Measurements from ENCODE around the gene HIPK2. TPM values are rescaled to one million over a fixed set of nuclear protein-coding genes. Genes with fewer than 3 reads are reported as not detected.
A peak's percentile ranks its signal among the peaks of the same experiment; 100 is the strongest.

The HIPK2 gene
- total and polyA plus RNA-seq, 5 donors from 2014 or later = 0.44 to 17.5 (median 0.78) TPM

GRCh38 chr7:139654276-139655181, 123.3 kb downstream of the HIPK2 start:
- H3K36me3 Mint-ChIP-seq = peaks cover 4% of the 10 kb centered on the region
- Histone ChIP-seq H3K27ac (ENCODE audit: insufficient read depth, low read length, poor library complexity, severe bottlenecking) (no peak overlapping the region), H3K4me1 (ENCODE audit: control insufficient read depth, insufficient read depth, low read length, poor library complexity, severe bottlenecking) (no peaks in the 10 kb centered on the region), H3K36me3 (ENCODE audit: control insufficient read depth, insufficient read depth, low read length) (no peaks in the 10 kb centered on the region), H3K27me3 (ENCODE audit: control insufficient read depth, insufficient read depth, low read length) (no peaks in the 10 kb centered on the region), H3K9me3 (ENCODE audit: control insufficient read depth in 2 of 2, low read length in 2 of 2) (no peaks in the 10 kb centered on the region), H3K4me3 (ENCODE audit: low read depth, low read length) (no peak overlapping the region)
- ATAC-seq (ENCODE audit: low read depth in 2 of 2) (no peak), DNase-seq (no peak)
- H3K4me1 Mint-ChIP-seq = peaks cover 0 to 8% (median 2%) of the 10 kb centered on the region in 4 donors
- no peaks in the 10 kb centered on the region for H3K27me3 Mint-ChIP-seq
- peak overlapping the region in 1 of 3 donors; percentile 24 for H3K27ac Mint-ChIP-seq
- no peak overlapping the region for H3K4me3 Mint-ChIP-seq
- no peaks in the 10 kb centered on the region for H3K9me3 Mint-ChIP-seq

- no peak overlapping the region for H3K4me3 Mint-ChIP-seq
- H3K4me1 Mint-ChIP-seq = peaks cover 0 to 23% (median 14%) of the 10 kb centered on the region in 4 donors
- H3K36me3 ChIP-seq (ENCODE audit: control insufficient read depth, insufficient read depth, low read length) = no peaks in the 10 kb centered on the region
- H3K4me3 ChIP-seq (ENCODE audit: low read depth, low read length) = no peak overlapping the region
- DNase-seq (no peak), ATAC-seq (ENCODE audit: low read depth in 2 of 2) (no peak)
- H3K27ac ChIP-seq (ENCODE audit: insufficient read depth, low read length, poor library complexity, severe bottlenecking) = no peak overlapping the region
- H3K9me3 Mint-ChIP-seq = no peaks in the 10 kb centered on the region
- no peaks in the 10 kb centered on the region for H3K27me3 ChIP-seq (ENCODE audit: control insufficient read depth, insufficient read depth, low read length)
- H3K4me1 ChIP-seq (ENCODE audit: control insufficient read depth, insufficient read depth, low read length, poor library complexity, severe bottlenecking) = peaks cover 3% of the 10 kb centered on the region
- H3K9me3 ChIP-seq (ENCODE audit: control insufficient read depth in 2 of 2, low read length in 2 of 2) = no peaks in the 10 kb centered on the region
- H3K27me3 Mint-ChIP-seq = no peaks in the 10 kb centered on the region
- no peak overlapping the region for H3K27ac Mint-ChIP-seq
- H3K36me3 Mint-ChIP-seq = peaks cover 4% of the 10 kb centered on the region
Observed at GRCh38 chr7:139651914-139652313, 125.9 kb downstream of the HIPK2 start.

GRCh38 chr7:139651308-139651707, 126.5 kb downstream of the HIPK2 start:
- ATAC-seq (ENCODE audit: low read depth in 2 of 2) = no peak
- Histone ChIP-seq H3K4me1 (ENCODE audit: control insufficient read depth, insufficient read depth, low read length, poor library complexity, severe bottlenecking) (peaks cover 3% of the 10 kb centered on the region), H3K9me3 (ENCODE audit: control insufficient read depth in 2 of 2, low read length in 2 of 2) (no peaks in the 10 kb centered on the region), H3K36me3 (ENCODE audit: control insufficient read depth, insufficient read depth, low read length) (no peaks in the 10 kb centered on the region), H3K27ac (ENCODE audit: insufficient read depth, low read length, poor library complexity, severe bottlenecking) (no peak overlapping the region), H3K27me3 (ENCODE audit: control insufficient read depth, insufficient read depth, low read length) (no peaks in the 10 kb centered on the region), H3K4me3 (ENCODE audit: low read depth, low read length) (no peak overlapping the region)
- Mint-ChIP-seq H3K27ac (no peak overlapping the region), H3K36me3 (peaks cover 4% of the 10 kb centered on the region), H3K27me3 (no peaks in the 10 kb centered on the region), H3K9me3 (no peaks in the 10 kb centered on the region), H3K4me1 (peaks cover 0 to 21% (median 14%) of the 10 kb centered on the region in 4 donors), H3K4me3 (no peak overlapping the region)
- no peak for DNase-seq

- H3K36me3 Mint-ChIP-seq = peaks cover 4% of the 10 kb centered on the region
- H3K9me3 Mint-ChIP-seq = no peaks in the 10 kb centered on the region
- no peak overlapping the region for H3K4me3 Mint-ChIP-seq
- no peak overlapping the region for H3K27ac Mint-ChIP-seq
- H3K36me3 ChIP-seq (ENCODE audit: control insufficient read depth, insufficient read depth, low read length) = no peaks in the 10 kb centered on the region
- H3K4me1 Mint-ChIP-seq = peaks cover 4 to 24% (median 14%) of the 10 kb centered on the region in 4 donors
- no peaks in the 10 kb centered on the region for H3K9me3 ChIP-seq (ENCODE audit: control insufficient read depth in 2 of 2, low read length in 2 of 2)
- no peaks in the 10 kb centered on the region for H3K27me3 Mint-ChIP-seq
- no peak for ATAC-seq (ENCODE audit: low read depth in 2 of 2)
- no peak overlapping the region for H3K27ac ChIP-seq (ENCODE audit: insufficient read depth, low read length, poor library complexity, severe bottlenecking)
- peaks cover 3% of the 10 kb centered on the region for H3K4me1 ChIP-seq (ENCODE audit: control insufficient read depth, insufficient read depth, low read length, poor library complexity, severe bottlenecking)
- no peaks in the 10 kb centered on the region for H3K27me3 ChIP-seq (ENCODE audit: control insufficient read depth, insufficient read depth, low read length)
- no peak overlapping the region for H3K4me3 ChIP-seq (ENCODE audit: low read depth, low read length)
- DNase-seq = no peak
Observed at GRCh38 chr7:139650429-139651100, 127.2 kb downstream of the HIPK2 start.

- Mint-ChIP-seq H3K27me3 (no peaks in the 10 kb centered on the region), H3K4me1 (peaks cover 4 to 31% (median 16%) of the 10 kb centered on the region in 4 donors), H3K36me3 (peaks cover 7% of the 10 kb centered on the region), H3K9me3 (no peaks in the 10 kb centered on the region), H3K4me3 (peak overlapping the region in 1 of 4 donors; percentile 44), H3K27ac (peak overlapping the region in 2 of 3 donors; percentile 26 to 82)
- ATAC-seq (ENCODE audit: low read depth in 2 of 2) (peak; percentile 30 to 57), DNase-seq (no peak)
- H3K4me1 ChIP-seq (ENCODE audit: control insufficient read depth, insufficient read depth, low read length, poor library complexity, severe bottlenecking) = peaks cover 3% of the 10 kb centered on the region
- no peaks in the 10 kb centered on the region for H3K36me3 ChIP-seq (ENCODE audit: control insufficient read depth, insufficient read depth, low read length)
- no peak overlapping the region for H3K4me3 ChIP-seq (ENCODE audit: low read depth, low read length)
- no peaks in the 10 kb centered on the region for H3K9me3 ChIP-seq (ENCODE audit: control insufficient read depth in 2 of 2, low read length in 2 of 2)
- H3K27ac ChIP-seq (ENCODE audit: insufficient read depth, low read length, poor library complexity, severe bottlenecking) = no peak overlapping the region
- no peaks in the 10 kb centered on the region for H3K27me3 ChIP-seq (ENCODE audit: control insufficient read depth, insufficient read depth, low read length)
Observed at GRCh38 chr7:139648941-139649425, 128.8 kb downstream of the HIPK2 start.

GRCh38 chr7:139648391-139648861, 129.4 kb downstream of the HIPK2 start:
- peaks cover 4 to 36% (median 16%) of the 10 kb centered on the region in 4 donors for H3K4me1 Mint-ChIP-seq
- H3K4me3 Mint-ChIP-seq = peak overlapping the region in 2 of 4 donors; percentile 39 to 44
- no peaks in the 10 kb centered on the region for H3K27me3 Mint-ChIP-seq
- no peaks in the 10 kb centered on the region for H3K9me3 Mint-ChIP-seq
- Histone ChIP-seq H3K4me3 (ENCODE audit: low read depth, low read length) (no peak overlapping the region), H3K36me3 (ENCODE audit: control insufficient read depth, insufficient read depth, low read length) (no peaks in the 10 kb centered on the region), H3K27me3 (ENCODE audit: control insufficient read depth, insufficient read depth, low read length) (no peaks in the 10 kb centered on the region), H3K27ac (ENCODE audit: insufficient read depth, low read length, poor library complexity, severe bottlenecking) (no peak overlapping the region), H3K9me3 (ENCODE audit: control insufficient read depth in 2 of 2, low read length in 2 of 2) (no peaks in the 10 kb centered on the region), H3K4me1 (ENCODE audit: control insufficient read depth, insufficient read depth, low read length, poor library complexity, severe bottlenecking) (peaks cover 3% of the 10 kb centered on the region)
- H3K36me3 Mint-ChIP-seq = peaks cover 12% of the 10 kb centered on the region
- ATAC-seq (ENCODE audit: low read depth in 2 of 2) (no peak), DNase-seq (no peak)
- peak overlapping the region; percentile 26 to 61 (median 28) for H3K27ac Mint-ChIP-seq

- no peaks in the 10 kb centered on the region for H3K36me3 ChIP-seq (ENCODE audit: control insufficient read depth, insufficient read depth, low read length)
- H3K27me3 ChIP-seq (ENCODE audit: control insufficient read depth, insufficient read depth, low read length) = no peaks in the 10 kb centered on the region
- H3K36me3 Mint-ChIP-seq = peaks cover 14% of the 10 kb centered on the region
- no peak overlapping the region for H3K4me3 Mint-ChIP-seq
- DNase-seq (no peak), ATAC-seq (ENCODE audit: low read depth in 2 of 2) (no peak)
- no peaks in the 10 kb centered on the region for H3K9me3 Mint-ChIP-seq
- peak overlapping the region; percentile 1 to 61 (median 28) for H3K27ac Mint-ChIP-seq
- H3K4me1 Mint-ChIP-seq = peaks cover 4 to 36% (median 16%) of the 10 kb centered on the region in 4 donors
- H3K27me3 Mint-ChIP-seq = no peaks in the 10 kb centered on the region
- no peak overlapping the region for H3K4me3 ChIP-seq (ENCODE audit: low read depth, low read length)
- no peaks in the 10 kb centered on the region for H3K9me3 ChIP-seq (ENCODE audit: control insufficient read depth in 2 of 2, low read length in 2 of 2)
- peaks cover 3% of the 10 kb centered on the region for H3K4me1 ChIP-seq (ENCODE audit: control insufficient read depth, insufficient read depth, low read length, poor library complexity, severe bottlenecking)
- H3K27ac ChIP-seq (ENCODE audit: insufficient read depth, low read length, poor library complexity, severe bottlenecking) = no peak overlapping the region
Observed at GRCh38 chr7:139647814-139648390, 129.9 kb downstream of the HIPK2 start.
